Coronary artery (tissue), 2 donors: ENCODE data around the gene FURIN.

ENCODE experiments used
- DNase-seq: peaks from one replicate; pipeline ENCODE4 v3.0.0-alpha.2; 2017; ENCODE audit warnings: low spot score
- H3K27ac ChIP-seq, 2 donors: fragments of 200-600 bp; sonication (generic); one replicate each; pipeline ENCODE4 v1.5.1; 2016 to 2019
- H3K4me3 ChIP-seq: fragments of 200-600 bp; sonication (generic); 2 replicates; pipeline ENCODE4 v1.5.1; 2016; ENCODE audit warnings: mild to moderate bottlenecking, moderate library complexity
- CTCF ChIP-seq: fragments of 200-600 bp; sonication (generic); IDR thresholded peaks from one replicate; pipeline ENCODE4 v1.5.1; 2019; ENCODE audit warnings: antibody characterized with exemption

The FURIN gene

GRCh38 chr15:90901175-90902039 is 33.0 kb downstream of the FURIN start:
- peak overlapping the region; percentile 88 for H3K4me3 ChIP-seq
- no peak for DNase-seq
- no peak for TF ChIP-seq CTCF
- peak overlapping the region; percentile 87 to 96 for H3K27ac ChIP-seq

GRCh38 chr15:90902040-90902839 is 33.9 kb downstream of the FURIN start:
- peak overlapping the region; percentile 87 to 96 for H3K27ac ChIP-seq
- peak; percentile 68 for TF ChIP-seq CTCF
- H3K4me3 ChIP-seq: peak overlapping the region; percentile 88
- peak; percentile 86 for DNase-seq

- peak within 1 kb of the TSS; percentile 87 to 96 for H3K27ac ChIP-seq
- no peak for DNase-seq
Observed at GRCh38 chr15:90902840-90903732, 34.7 kb downstream of the FURIN start, which contains the start of gene MAN2A2. Gene MAN2A2 (plus strand): TSS chr15:90903302. CDS start chr15:90904208, 906 bp downstream.

GRCh38 chr15:90903733-90904536 is 35.5 kb downstream of the FURIN start:
- Histone ChIP-seq H3K4me3 (peak overlapping the region; percentile 88), H3K27ac (peak overlapping the region; percentile 80 to 96)
- no peak for TF ChIP-seq CTCF
- no peak for DNase-seq

More at GRCh38 chr15:90902840-90903732, 34.7 kb downstream of the FURIN start, which contains the start of gene MAN2A2:
- no peak for TF ChIP-seq CTCF
- peak within 1 kb of the TSS; percentile 88 for H3K4me3 ChIP-seq

- no peak for TF ChIP-seq CTCF
- no peak overlapping the region for H3K27ac ChIP-seq
- DNase-seq: no peak
- H3K4me3 ChIP-seq: no peak overlapping the region
Observed at GRCh38 chr15:90904746-90905145, 36.4 kb downstream of the FURIN start.
